Activated T-helper 9 cell treated with anti-CD3 and anti-CD28 coated beads, Interleukin-2, amount 50 U/mL, for 16 hours (primary cell): ENCODE results near the gene NEDD4L.

Experiments
- DNase-seq: peaks from one replicate; pipeline ENCODE4 v3.0.0-alpha.2; 2020; ENCODE audit warnings: low read depth

The NEDD4L gene

DNA sequence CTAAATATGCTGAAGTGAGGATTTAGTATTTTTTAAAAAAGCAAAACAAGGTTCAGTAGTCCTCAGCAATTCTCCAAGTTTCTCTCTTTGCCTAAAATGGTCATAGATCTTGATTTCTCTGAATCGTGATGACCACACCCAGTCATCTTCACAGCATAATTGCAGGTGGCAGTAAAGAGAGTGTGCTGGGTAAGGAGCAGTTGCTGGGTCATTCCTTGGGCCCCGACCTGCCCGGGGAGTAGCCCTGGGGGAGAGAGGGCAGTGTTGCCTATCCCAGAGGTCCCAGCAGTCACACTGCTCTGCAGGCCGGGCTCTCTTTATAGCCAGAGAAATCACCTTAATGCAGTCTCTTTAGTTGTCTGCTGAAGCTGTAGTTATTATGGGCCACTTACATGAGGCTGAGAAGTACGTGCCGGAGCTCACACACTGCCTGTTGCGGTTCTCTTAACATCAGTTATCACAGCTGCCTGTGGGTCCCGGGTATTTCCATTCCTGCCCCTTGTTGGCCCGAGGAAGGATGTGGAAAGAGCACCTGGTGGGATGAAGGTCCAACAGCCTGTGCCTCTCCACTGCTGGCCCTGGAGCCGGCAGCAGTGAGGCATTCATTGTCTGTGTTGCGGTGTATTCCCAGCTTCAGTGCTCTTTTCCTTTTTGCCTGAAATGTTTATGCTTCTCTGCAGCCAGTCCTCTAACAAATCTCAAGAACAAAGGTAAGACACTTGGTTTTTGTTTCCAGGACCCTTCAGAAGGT, 354.8 kb downstream of the NEDD4L start:
- DNase-seq, result no peak

DNA sequence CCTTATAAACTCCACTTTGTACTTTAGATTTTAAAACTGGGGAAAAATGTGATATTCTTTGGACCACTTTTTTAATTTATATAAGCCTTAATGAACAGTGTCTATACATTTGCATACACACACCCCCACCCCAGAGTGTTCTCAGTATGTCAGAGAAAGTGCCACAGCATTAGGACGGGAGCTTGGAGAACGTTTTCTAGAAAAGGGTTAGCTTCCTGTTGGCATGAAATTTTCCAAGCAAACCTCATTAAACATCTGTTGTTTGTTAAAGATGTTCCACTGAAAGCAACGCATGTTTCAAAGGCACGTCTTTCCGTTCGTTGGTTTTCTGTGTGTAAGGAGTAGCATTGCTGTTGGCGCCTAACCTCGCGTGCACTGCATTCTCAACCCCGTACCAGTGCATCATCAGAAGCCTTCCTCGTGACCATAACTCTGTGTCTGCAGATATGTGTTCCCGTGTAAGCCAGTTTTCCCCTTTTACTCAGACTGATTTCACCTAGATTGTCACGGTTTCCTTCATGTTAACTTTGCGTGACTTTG, 356.4 kb downstream of the NEDD4L start:
- DNase-seq, result no peak

GRCh38 chr18:58401191-58401590, 357.2 kb downstream of the NEDD4L start:
- DNase-seq, result no peak

DNA sequence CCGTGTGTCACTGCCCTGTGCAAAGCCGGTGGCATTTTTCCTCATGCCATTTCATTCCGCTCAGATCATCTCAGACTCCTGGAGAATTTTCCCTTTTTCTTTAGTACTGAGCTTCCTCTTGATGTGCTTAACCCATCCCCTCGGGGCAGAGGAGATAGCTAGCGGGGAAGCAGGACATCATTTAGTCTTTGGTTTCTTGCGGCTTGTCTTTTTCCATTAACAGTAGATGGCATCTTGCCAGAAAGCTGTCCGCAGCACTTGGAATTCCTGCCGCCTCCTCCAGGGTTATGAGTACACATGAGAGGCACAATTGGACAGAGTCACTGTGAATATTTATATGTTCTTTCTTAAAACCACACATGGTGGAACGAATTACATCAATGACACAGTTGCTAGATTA, 358.2 kb downstream of the NEDD4L start:
- DNase-seq, result no peak

DNA sequence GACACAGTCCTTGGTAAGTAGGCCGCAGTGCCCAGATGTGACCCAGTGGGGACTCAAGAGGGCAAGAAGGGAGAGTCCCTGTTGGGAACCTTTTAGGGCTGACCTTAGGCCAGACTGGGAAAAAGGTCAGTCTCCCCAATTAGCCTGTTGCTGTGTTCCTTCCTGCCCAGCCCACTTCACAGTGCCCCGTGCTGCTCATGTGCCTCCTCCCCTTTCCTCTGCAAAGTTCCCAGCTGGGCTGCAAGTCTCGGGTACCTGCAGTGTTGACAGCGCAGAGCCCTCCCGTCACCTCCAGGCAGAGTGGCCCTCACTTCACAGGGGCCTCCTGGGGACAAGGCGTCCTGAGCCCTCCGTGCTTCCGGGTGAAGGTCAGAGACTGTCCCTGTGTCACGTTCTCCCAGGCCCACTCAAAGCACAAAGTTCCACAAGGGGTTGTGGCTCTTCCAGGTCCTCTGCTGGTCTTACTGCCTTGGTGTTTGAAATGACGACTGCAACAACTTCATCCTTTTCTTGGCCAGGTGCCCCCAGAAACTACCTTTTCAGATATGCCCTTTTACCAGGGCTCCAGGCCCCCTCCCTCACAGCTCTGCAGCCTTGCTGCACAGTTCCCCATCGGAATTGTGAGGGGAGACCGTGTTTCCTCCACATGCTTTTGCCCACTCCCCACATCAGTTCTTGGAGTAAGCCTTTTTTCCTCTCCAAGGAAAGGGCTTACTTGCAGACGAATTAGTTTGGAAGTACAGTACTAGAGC, 359.1 kb downstream of the NEDD4L start:
- DNase-seq, result no peak

DNA sequence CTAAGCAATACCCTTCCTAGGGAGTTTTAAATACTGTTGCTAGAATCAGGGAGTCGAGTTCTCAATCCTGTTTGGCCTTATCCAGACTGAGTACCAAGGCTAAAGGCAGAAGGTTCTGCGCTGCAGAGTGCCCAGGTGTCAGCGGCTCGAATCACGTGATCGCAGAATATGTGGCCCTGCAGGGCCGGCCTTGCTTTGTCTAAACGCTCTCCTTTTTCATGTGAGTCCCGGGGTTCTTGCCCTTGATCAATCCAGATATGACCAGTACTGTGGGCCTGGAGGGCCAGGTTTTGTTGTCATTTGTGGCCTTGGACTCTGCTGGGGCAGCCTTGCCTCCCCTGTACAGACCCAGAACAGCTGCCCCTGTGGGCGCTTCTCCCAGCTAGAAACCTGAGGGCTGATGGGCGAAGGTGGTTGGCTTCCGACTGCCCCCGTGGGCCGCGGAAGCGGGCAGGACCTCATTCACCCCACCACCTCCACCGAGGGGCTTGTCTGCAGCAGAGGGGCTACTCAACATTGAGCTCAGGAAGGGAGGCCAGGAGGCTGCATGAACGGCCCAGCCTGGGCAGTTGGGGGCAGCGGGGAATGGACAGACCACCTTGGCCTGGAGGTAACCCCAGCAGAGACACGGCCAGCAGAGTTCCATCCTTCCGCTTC, 359.9 kb downstream of the NEDD4L start:
- DNase-seq, result no peak

- no peak for DNase-seq
These were observed 361.3 kb downstream of the NEDD4L start for GRCh38 chr18:58405107-58405898.

- no peak for DNase-seq
These were observed 363.2 kb downstream of the NEDD4L start for GRCh38 chr18:58407263-58407648.

DNA sequence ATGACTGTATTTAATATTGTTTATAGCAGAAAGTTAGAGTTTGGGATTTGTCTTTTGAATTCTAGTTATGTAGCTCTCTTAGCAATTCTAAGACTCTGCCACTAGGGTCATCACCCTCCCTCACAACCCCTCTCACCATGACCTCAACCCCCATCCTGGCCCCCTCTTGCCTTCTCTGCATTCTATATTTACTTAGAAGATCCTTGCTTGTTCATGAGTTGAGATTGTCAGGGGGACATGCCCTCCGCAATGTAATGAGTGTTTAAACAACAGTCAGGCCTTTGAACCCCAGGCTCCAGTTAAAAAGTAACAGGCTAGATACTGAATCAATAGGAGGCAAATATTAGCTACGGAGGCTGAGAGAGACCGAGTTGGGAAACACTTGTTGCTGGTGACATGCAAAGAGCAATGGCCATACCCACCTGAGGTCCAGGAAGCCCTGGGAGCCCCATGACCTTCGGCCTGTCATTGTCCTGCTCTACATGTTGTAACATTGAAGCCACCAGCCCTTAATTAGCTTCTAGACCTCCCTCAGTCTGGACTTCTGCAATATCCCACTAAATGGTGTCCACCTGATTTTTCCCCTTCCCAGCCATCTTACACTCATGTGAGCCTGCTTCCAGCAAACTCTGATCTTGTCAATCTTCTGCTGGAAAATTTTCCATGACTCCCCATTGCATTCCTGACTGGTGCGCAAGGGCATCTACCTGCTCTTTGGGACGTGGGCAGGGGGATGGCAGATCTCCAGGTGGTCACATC, 363.8 kb downstream of the NEDD4L start:
- no peak for DNase-seq

DNA sequence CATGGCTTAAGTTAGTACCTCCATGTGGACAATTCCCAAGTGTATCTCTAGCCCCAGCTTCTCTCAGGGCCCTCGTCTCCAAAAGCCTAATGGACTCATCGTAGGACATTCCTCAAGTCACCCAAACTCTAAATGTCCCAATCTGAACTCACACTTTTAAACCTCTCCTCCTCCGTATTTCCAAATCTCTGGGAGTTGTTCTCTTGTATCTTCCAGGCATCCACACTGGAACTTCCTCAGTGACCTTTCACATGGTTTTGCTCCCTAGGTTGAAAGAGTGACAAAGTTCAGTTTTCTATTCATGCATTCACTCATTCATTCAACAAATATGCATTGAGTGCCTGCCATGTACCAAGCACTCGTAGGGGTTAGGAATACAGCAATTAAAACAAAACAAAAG, 364.6 kb downstream of the NEDD4L start:
- DNase-seq, result no peak

- DNase-seq, result no peak
These were observed 365.9 kb downstream of the NEDD4L start for GRCh38 chr18:58409802-58410445.

DNA sequence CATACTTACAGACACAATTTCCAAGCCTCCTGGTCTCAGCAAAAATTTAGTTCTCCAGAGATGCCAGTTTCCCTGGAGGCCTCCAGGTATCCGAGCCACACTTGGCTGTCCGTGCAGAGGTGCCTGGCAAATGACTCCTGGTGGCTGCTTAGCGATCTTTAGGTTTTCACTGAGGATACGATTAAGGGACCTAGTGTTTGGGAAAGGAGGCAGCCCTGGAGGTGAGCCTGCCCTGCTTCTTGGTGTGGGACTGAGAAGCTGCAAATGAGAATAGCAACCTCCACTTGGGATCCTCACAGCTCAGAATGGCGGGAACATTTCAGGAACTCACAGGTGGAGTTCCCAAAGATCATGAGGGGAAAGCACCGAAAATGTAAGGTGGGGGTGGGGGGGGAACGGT, 367.3 kb downstream of the NEDD4L start:
- no peak for DNase-seq

- DNase-seq, result no peak
These were observed 369.0 kb downstream of the NEDD4L start for GRCh38 chr18:58412844-58413666.

DNA sequence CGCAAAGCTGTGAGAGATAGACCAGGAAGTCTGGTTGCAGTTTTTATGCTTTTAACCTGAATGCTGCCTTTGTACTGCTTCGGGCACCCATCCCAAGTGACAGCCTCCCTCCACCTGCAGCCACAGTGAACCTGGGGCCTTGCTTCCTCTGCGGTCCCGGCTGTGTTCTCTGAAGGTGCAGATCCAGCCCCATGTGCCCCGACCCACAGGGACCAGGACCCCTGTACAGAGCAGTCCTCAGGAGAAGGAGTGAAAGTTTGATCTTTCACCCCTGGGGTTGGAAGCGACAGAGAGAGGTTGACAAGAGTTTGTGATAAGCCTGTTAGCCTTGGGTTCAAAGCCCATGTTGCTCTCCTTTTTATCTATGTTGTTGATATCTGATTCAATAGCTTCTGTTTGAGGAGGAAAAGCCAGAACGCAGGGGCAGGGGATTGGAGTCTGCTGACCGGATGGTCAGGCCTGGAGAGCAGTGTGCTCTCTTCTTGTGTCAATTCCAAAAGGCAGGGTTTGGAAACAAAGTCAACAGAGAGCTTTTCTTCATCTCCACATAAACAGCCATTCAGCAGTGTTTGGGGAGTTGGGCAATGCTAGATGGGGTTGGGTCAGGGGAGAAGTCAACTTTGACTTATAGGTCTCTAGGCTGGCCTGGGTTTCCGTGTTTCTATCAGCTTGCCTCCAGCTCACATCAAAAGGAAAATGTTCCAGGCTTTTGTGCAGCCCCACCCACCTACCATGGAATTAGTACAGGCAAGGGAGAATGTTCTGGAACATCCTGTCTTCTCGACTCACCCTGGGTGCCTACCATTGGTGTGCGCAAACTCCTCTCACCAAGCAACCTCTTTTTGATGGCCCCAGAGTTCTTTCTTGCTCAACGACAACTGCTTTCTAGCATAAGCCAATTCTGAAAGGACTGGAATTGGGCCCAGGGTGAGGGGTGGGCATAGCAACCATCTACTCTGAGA, 369.9 kb downstream of the NEDD4L start:
- DNase-seq, result no peak

GRCh38 chr18:58416014-58416703, 372.1 kb downstream of the NEDD4L start:
- no peak for DNase-seq

DNA sequence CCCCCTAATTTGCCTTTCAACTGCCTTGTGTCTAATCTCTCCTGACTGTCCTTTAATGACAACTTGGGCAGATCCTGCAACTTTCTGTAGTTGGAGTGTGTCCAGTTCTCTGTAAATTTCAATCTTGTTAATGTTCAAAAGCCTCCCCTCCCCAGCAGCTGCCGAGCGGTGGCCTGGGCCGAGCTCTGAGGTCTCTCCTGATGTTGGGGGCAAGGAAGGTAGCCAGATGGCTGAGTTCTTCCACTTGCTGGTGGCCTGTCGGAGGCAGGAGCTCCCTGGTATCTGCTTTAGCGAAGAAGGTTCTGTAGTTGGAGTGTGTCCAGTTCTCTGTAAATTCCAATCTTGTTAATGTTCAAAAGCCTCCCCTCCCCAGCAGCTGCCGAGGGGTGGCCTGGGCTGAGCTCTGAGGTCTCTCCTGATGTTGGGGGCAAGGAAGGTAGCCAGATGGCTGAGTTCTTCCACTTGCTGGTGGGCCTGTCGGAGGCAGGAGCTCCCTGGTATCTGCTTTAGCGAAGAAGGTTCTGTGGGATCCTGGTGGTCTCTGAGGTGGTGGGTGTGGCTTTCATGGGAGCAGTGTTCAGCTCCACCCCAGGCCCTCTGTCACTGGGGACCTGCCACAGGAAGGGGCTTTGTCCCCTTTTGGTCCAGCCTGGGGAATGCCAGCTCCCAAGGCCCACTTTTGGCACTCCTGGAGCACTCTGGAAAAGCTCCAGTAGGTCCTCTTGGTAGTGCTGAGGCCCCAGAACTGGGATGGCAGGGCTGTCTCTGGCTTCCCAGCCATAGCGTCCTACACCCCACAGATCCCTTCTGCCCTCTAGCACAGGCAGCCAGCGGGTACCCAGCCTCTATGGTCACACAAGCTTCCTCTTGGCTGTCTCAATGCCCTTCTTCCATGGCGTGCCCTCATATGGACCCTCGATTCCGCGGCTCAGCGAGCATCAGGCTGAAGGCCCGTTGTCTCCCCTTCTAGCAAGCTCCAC, 373.0 kb downstream of the NEDD4L start:
- DNase-seq, result no peak

GRCh38 chr18:58417752-58418151, 373.7 kb downstream of the NEDD4L start:
- DNase-seq, result no peak
